ENCODE measurements around the gene MRGPRF. TPM values are rescaled to one million over a fixed set of nuclear protein-coding genes. Genes with fewer than 3 reads are reported as not detected.

Gene MRGPRF
- total and polyA plus RNA-seq, 5 donors from 2014 or later, result not detected

- no peak overlapping the region for H3K27ac Mint-ChIP-seq
- H3K36me3 Mint-ChIP-seq, result peaks cover 4% of the 10 kb centered on the region
- no peaks in the 10 kb centered on the region for H3K36me3 ChIP-seq (ENCODE audit: control insufficient read depth, insufficient read depth, low read length)
- H3K27me3 Mint-ChIP-seq, result peaks cover 42% of the 10 kb centered on the region
- H3K4me3 ChIP-seq (ENCODE audit: low read depth, low read length), result no peak overlapping the region
- ATAC-seq (ENCODE audit: low read depth in 2 of 2) (no peak), DNase-seq (no peak)
- no peak overlapping the region for H3K4me3 Mint-ChIP-seq
- H3K4me1 ChIP-seq (ENCODE audit: control insufficient read depth, insufficient read depth, low read length, poor library complexity, severe bottlenecking), result no peaks in the 10 kb centered on the region
- peaks cover 0 to 14% (median 4%) of the 10 kb centered on the region in 7 donors for H3K9me3 Mint-ChIP-seq
- H3K4me1 Mint-ChIP-seq, result no peaks in the 10 kb centered on the region
- H3K27ac ChIP-seq (ENCODE audit: insufficient read depth, low read length, poor library complexity, severe bottlenecking), result no peak overlapping the region
- H3K9me3 ChIP-seq (ENCODE audit: control insufficient read depth in 2 of 2, low read length in 2 of 2), result peaks cover 3 to 5% of the 10 kb centered on the region in 2 experiments
- H3K27me3 ChIP-seq (ENCODE audit: control insufficient read depth, insufficient read depth, low read length), result no peaks in the 10 kb centered on the region
These were observed 23.0 kb downstream of the MRGPRF start for GRCh38 chr11:68989936-68990606.

GRCh38 chr11:68988491-68988890, 24.6 kb downstream of the MRGPRF start:
- no peak for ATAC-seq (ENCODE audit: low read depth in 2 of 2)
- no peaks in the 10 kb centered on the region for H3K36me3 ChIP-seq (ENCODE audit: control insufficient read depth, insufficient read depth, low read length)
- no peak for DNase-seq
- H3K4me1 ChIP-seq (ENCODE audit: control insufficient read depth, insufficient read depth, low read length, poor library complexity, severe bottlenecking), result no peaks in the 10 kb centered on the region
- no peak overlapping the region for H3K27ac ChIP-seq (ENCODE audit: insufficient read depth, low read length, poor library complexity, severe bottlenecking)
- Mint-ChIP-seq H3K27ac (no peak overlapping the region), H3K4me1 (no peaks in the 10 kb centered on the region), H3K9me3 (peaks cover 0 to 14% (median 4%) of the 10 kb centered on the region in 7 donors), H3K4me3 (no peak overlapping the region), H3K27me3 (peaks cover 37% of the 10 kb centered on the region), H3K36me3 (peaks cover 4% of the 10 kb centered on the region)
- H3K9me3 ChIP-seq (ENCODE audit: control insufficient read depth in 2 of 2, low read length in 2 of 2), result peaks cover 3 to 5% of the 10 kb centered on the region in 2 experiments
- H3K27me3 ChIP-seq (ENCODE audit: control insufficient read depth, insufficient read depth, low read length), result no peaks in the 10 kb centered on the region
- no peak overlapping the region for H3K4me3 ChIP-seq (ENCODE audit: low read depth, low read length)

- no peak overlapping the region for H3K4me3 ChIP-seq (ENCODE audit: low read depth, low read length)
- H3K27me3 ChIP-seq (ENCODE audit: control insufficient read depth, insufficient read depth, low read length), result no peaks in the 10 kb centered on the region
- DNase-seq, result no peak
- H3K9me3 ChIP-seq (ENCODE audit: control insufficient read depth in 2 of 2, low read length in 2 of 2), result peaks cover 3 to 5% of the 10 kb centered on the region in 2 experiments
- no peak overlapping the region for H3K27ac ChIP-seq (ENCODE audit: insufficient read depth, low read length, poor library complexity, severe bottlenecking)
- peaks cover 0 to 17% (median 4%) of the 10 kb centered on the region in 7 donors for H3K9me3 Mint-ChIP-seq
- no peak overlapping the region for H3K27ac Mint-ChIP-seq
- no peak overlapping the region for H3K4me3 Mint-ChIP-seq
- H3K4me1 ChIP-seq (ENCODE audit: control insufficient read depth, insufficient read depth, low read length, poor library complexity, severe bottlenecking), result no peaks in the 10 kb centered on the region
- peaks cover 32% of the 10 kb centered on the region for H3K27me3 Mint-ChIP-seq
- H3K36me3 Mint-ChIP-seq, result peaks cover 4% of the 10 kb centered on the region
- no peaks in the 10 kb centered on the region for H3K36me3 ChIP-seq (ENCODE audit: control insufficient read depth, insufficient read depth, low read length)
- H3K4me1 Mint-ChIP-seq, result no peaks in the 10 kb centered on the region
- no peak for ATAC-seq (ENCODE audit: low read depth in 2 of 2)
These were observed 25.8 kb downstream of the MRGPRF start for GRCh38 chr11:68987211-68987610.

- ATAC-seq (ENCODE audit: low read depth in 2 of 2), result no peak
- no peak for DNase-seq
- H3K36me3 Mint-ChIP-seq, result peaks cover 4% of the 10 kb centered on the region
- Histone ChIP-seq H3K27ac (ENCODE audit: insufficient read depth, low read length, poor library complexity, severe bottlenecking) (no peak overlapping the region), H3K36me3 (ENCODE audit: control insufficient read depth, insufficient read depth, low read length) (no peaks in the 10 kb centered on the region), H3K9me3 (ENCODE audit: control insufficient read depth in 2 of 2, low read length in 2 of 2) (peaks cover 3 to 5% of the 10 kb centered on the region in 2 experiments), H3K4me3 (ENCODE audit: low read depth, low read length) (no peak overlapping the region), H3K27me3 (ENCODE audit: control insufficient read depth, insufficient read depth, low read length) (no peaks in the 10 kb centered on the region), H3K4me1 (ENCODE audit: control insufficient read depth, insufficient read depth, low read length, poor library complexity, severe bottlenecking) (no peaks in the 10 kb centered on the region)
- no peaks in the 10 kb centered on the region for H3K4me1 Mint-ChIP-seq
- peaks cover 9% of the 10 kb centered on the region for H3K27me3 Mint-ChIP-seq
- no peak overlapping the region for H3K27ac Mint-ChIP-seq
- H3K4me3 Mint-ChIP-seq, result no peak overlapping the region
- H3K9me3 Mint-ChIP-seq, result peaks cover 0 to 22% (median 4%) of the 10 kb centered on the region in 7 donors
These were observed 29.2 kb downstream of the MRGPRF start for GRCh38 chr11:68983801-68984200.

- ATAC-seq (ENCODE audit: low read depth in 2 of 2) (no peak), DNase-seq (no peak)
- peaks cover 4% of the 10 kb centered on the region for H3K27me3 Mint-ChIP-seq
- peaks cover 4% of the 10 kb centered on the region for H3K36me3 Mint-ChIP-seq
- no peaks in the 10 kb centered on the region for H3K36me3 ChIP-seq (ENCODE audit: control insufficient read depth, insufficient read depth, low read length)
- no peak overlapping the region for H3K27ac Mint-ChIP-seq
- peaks cover 3% of the 10 kb centered on the region in 2 experiments for H3K9me3 ChIP-seq (ENCODE audit: control insufficient read depth in 2 of 2, low read length in 2 of 2)
- H3K4me1 ChIP-seq (ENCODE audit: control insufficient read depth, insufficient read depth, low read length, poor library complexity, severe bottlenecking), result no peaks in the 10 kb centered on the region
- H3K9me3 Mint-ChIP-seq, result peaks cover 0 to 22% (median 0%) of the 10 kb centered on the region in 7 donors
- no peak overlapping the region for H3K27ac ChIP-seq (ENCODE audit: insufficient read depth, low read length, poor library complexity, severe bottlenecking)
- H3K4me3 ChIP-seq (ENCODE audit: low read depth, low read length), result no peak overlapping the region
- no peaks in the 10 kb centered on the region for H3K27me3 ChIP-seq (ENCODE audit: control insufficient read depth, insufficient read depth, low read length)
- H3K4me1 Mint-ChIP-seq, result no peaks in the 10 kb centered on the region
- no peak overlapping the region for H3K4me3 Mint-ChIP-seq
These were observed 30.9 kb downstream of the MRGPRF start for GRCh38 chr11:68982134-68982533.

GRCh38 chr11:68980776-68981065, 32.3 kb downstream of the MRGPRF start, which contains the start of gene MRGPRD:
Gene MRGPRD (minus strand): TSS chr11:68980986. CDS start chr11:68980986, 0 bp downstream.
- Mint-ChIP-seq H3K9me3 (peaks cover 0 to 13% (median 0%) of the 10 kb centered on the region in 7 donors), H3K36me3 (no peaks in the 10 kb centered on the region), H3K4me3 (no peak within 1 kb of the TSS), H3K27me3 (peaks cover 8% of the 10 kb centered on the region), H3K27ac (no peak within 1 kb of the TSS), H3K4me1 (no peaks in the 10 kb centered on the region)
- no peak within 1 kb of the TSS for H3K4me3 ChIP-seq (ENCODE audit: low read depth, low read length)
- no peaks in the 10 kb centered on the region for H3K4me1 ChIP-seq (ENCODE audit: control insufficient read depth, insufficient read depth, low read length, poor library complexity, severe bottlenecking)
- H3K36me3 ChIP-seq (ENCODE audit: control insufficient read depth, insufficient read depth, low read length), result no peaks in the 10 kb centered on the region
- H3K9me3 ChIP-seq (ENCODE audit: control insufficient read depth in 2 of 2, low read length in 2 of 2), result no peaks in the 10 kb centered on the region
- no peak within 1 kb of the TSS for H3K27ac ChIP-seq (ENCODE audit: insufficient read depth, low read length, poor library complexity, severe bottlenecking)
- ATAC-seq (ENCODE audit: low read depth in 2 of 2) (no peak), DNase-seq (no peak)
- H3K27me3 ChIP-seq (ENCODE audit: control insufficient read depth, insufficient read depth, low read length), result no peaks in the 10 kb centered on the region

- Histone ChIP-seq H3K27me3 (ENCODE audit: control insufficient read depth, insufficient read depth, low read length) (no peaks in the 10 kb centered on the region), H3K9me3 (ENCODE audit: control insufficient read depth in 2 of 2, low read length in 2 of 2) (no peaks in the 10 kb centered on the region), H3K27ac (ENCODE audit: insufficient read depth, low read length, poor library complexity, severe bottlenecking) (no peak overlapping the region), H3K36me3 (ENCODE audit: control insufficient read depth, insufficient read depth, low read length) (no peaks in the 10 kb centered on the region), H3K4me1 (ENCODE audit: control insufficient read depth, insufficient read depth, low read length, poor library complexity, severe bottlenecking) (no peaks in the 10 kb centered on the region), H3K4me3 (ENCODE audit: low read depth, low read length) (no peak overlapping the region)
- no peaks in the 10 kb centered on the region for H3K4me1 Mint-ChIP-seq
- peaks cover 0 to 13% (median 0%) of the 10 kb centered on the region in 7 donors for H3K9me3 Mint-ChIP-seq
- peaks cover 9% of the 10 kb centered on the region for H3K27me3 Mint-ChIP-seq
- ATAC-seq (ENCODE audit: low read depth in 2 of 2), result no peak
- H3K36me3 Mint-ChIP-seq, result no peaks in the 10 kb centered on the region
- H3K4me3 Mint-ChIP-seq, result no peak overlapping the region
- no peak for DNase-seq
- H3K27ac Mint-ChIP-seq, result no peak overlapping the region
These were observed 32.9 kb downstream of the MRGPRF start for GRCh38 chr11:68979931-68980775.

Data from CD4-positive, CD25-positive, alpha-beta regulatory T cell (primary cell).